Ectodermal cell (in vitro differentiated cells): ENCODE results near the gene DNASE1L1.

Experiments
- H3K27ac ChIP-seq: 2 replicates; pipeline ENCODE4 v1.7.0; 2013; ENCODE audit warnings: mild to moderate bottlenecking, low read depth, low read length; ENCODE audit not compliant: insufficient read depth, poor library complexity, severe bottlenecking
- H3K27me3 ChIP-seq: 2 replicates; pipeline ENCODE4 v1.7.0; 2013; ENCODE audit warnings: mild to moderate bottlenecking, low read length; ENCODE audit not compliant: insufficient read depth, control insufficient read depth, poor library complexity, severe bottlenecking
- H3K36me3 ChIP-seq: one replicate; pipeline ENCODE4 v1.7.0; 2013; ENCODE audit warnings: low read length; ENCODE audit not compliant: control insufficient read depth, insufficient read depth
- H3K4me1 ChIP-seq: one replicate; pipeline ENCODE4 v1.7.0; 2013; ENCODE audit warnings: low read length; ENCODE audit not compliant: control insufficient read depth, insufficient read depth
- H3K4me3 ChIP-seq: 2 replicates; pipeline ENCODE4 v1.7.0; 2013; ENCODE audit warnings: low read depth, low read length, control low read depth; ENCODE audit not compliant: insufficient read depth
- H3K9me3 ChIP-seq: 2 replicates; pipeline ENCODE4 v1.7.0; 2013; ENCODE audit warnings: mild to moderate bottlenecking, low read length, moderate library complexity; ENCODE audit not compliant: control insufficient read depth
- WGBS, 2 experiments: methylation state at CpG; one replicate each; pipeline ENCODE4 v1.1.7; 2013; ENCODE audit warnings: missing lambda C conversion rate in 2 of 2; 5-methylcytosine and 5-hydroxymethylcytosine counted together

Gene DNASE1L1

DNA sequence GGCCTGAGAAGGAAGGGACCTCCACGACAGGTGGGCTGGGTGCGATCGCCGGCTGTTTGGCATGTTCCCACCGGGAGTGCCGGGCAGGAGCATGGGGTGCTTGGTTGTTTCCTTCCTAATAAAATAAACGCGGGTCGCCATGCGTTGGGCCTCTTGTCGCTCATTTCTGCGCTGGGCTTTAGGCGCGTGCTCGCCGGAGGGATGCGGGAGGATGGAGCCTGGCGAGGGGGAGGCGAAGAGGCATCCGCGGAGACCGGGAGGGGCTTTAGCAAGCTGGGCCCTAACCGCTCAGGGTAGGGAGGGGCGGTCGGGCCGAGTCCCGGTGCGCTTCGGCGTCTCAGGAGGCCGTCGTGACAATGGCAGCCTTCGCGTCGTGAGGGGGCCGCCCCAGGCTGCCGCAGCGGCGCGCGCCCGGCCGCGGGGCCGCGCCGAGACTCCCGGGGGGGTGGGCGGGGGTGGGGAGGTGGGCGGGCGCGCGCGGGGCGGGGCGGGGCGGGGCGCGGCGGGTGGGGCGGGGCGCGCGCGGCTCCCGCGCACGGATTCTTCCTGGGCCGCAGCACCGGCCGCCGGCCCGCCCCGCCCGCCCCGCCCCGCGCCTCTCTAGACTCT, 27.4 kb upstream of the DNASE1L1 start:
- Histone ChIP-seq H3K36me3 (no peaks in the 10 kb centered on the region), H3K9me3 (no peaks in the 10 kb centered on the region), H3K27ac (no peak overlapping the region), H3K4me3 (peak overlapping the region; percentile 58), H3K27me3 (no peaks in the 10 kb centered on the region), H3K4me1 (peaks cover 4% of the 10 kb centered on the region)
- 3 to 4% methylated on average over 50 to 75 of the region's 78 CpGs for whole genome bisulfite sequencing, 2 experiments

- H3K4me3 ChIP-seq: no peak overlapping the region
- WGBS, 2 experiments: 96 to 97% methylated on average over 19 of the region's 19 CpGs
- peaks cover 4% of the 10 kb centered on the region for H3K4me1 ChIP-seq
- H3K27ac ChIP-seq: no peak overlapping the region
- no peaks in the 10 kb centered on the region for H3K27me3 ChIP-seq
- H3K36me3 ChIP-seq: no peaks in the 10 kb centered on the region
- H3K9me3 ChIP-seq: no peaks in the 10 kb centered on the region
Observed at GRCh38 chrX:154435171-154435733, 26.2 kb upstream of the DNASE1L1 start.

DNA sequence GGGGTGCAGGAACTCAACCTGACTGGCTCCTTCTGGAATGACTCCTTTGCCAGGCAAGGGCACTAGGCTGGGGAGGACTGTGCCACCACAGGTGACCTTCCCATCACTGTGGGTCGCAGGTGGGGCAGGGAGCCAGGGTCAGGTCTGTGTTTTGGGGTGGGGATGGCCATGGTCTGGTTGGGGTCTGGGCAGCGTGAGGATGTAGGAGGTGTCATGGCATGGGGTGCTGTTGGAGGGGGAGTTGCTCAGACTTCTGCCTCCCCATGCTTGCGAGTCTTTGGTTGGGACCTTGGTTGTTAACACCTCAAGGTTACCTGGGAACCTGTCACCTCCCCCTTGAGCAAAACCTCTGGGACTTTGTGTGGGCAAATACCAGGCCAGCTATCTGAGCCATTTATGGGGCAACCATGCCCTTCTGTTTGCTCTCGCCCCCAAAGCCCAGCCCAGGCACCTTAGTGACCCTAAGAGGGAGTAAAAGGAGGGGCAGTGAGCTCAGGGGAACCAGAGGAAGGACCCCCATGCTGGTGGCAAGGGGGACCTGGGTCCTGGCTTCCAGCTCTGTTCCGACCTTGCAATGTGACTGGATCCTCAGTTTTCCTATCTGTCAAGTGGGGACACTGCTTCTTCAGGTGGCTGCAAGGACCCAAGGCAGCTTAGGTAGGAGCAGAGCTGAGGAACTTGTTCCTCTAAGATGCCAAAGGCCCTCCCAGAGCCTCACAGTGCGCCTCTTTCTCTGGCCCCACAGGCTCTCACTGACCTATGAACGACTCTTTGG, 25.5 kb upstream of the DNASE1L1 start:
- H3K36me3 ChIP-seq: no peaks in the 10 kb centered on the region
- H3K27me3 ChIP-seq: no peaks in the 10 kb centered on the region
- H3K4me1 ChIP-seq: peaks cover 4% of the 10 kb centered on the region
- 94 to 98% methylated on average over 7 of the region's 7 CpGs for WGBS, 2 experiments
- H3K4me3 ChIP-seq: no peak overlapping the region
- no peaks in the 10 kb centered on the region for H3K9me3 ChIP-seq
- no peak overlapping the region for H3K27ac ChIP-seq

GRCh38 chrX:154433605-154434004, 24.6 kb upstream of the DNASE1L1 start:
- peaks cover 2% of the 10 kb centered on the region for H3K4me1 ChIP-seq
- H3K27me3 ChIP-seq: no peaks in the 10 kb centered on the region
- 92 to 96% methylated on average over 7 of the region's 7 CpGs for WGBS, 2 experiments
- no peaks in the 10 kb centered on the region for H3K9me3 ChIP-seq
- H3K27ac ChIP-seq: no peak overlapping the region
- H3K36me3 ChIP-seq: no peaks in the 10 kb centered on the region
- no peak overlapping the region for H3K4me3 ChIP-seq

GRCh38 chrX:154432210-154432609, 23.2 kb upstream of the DNASE1L1 start:
- Histone ChIP-seq H3K4me3 (no peak overlapping the region), H3K9me3 (no peaks in the 10 kb centered on the region), H3K27ac (no peak overlapping the region), H3K27me3 (no peaks in the 10 kb centered on the region), H3K4me1 (no peaks in the 10 kb centered on the region), H3K36me3 (no peaks in the 10 kb centered on the region)
- WGBS, 2 experiments: 94 to 95% methylated on average over 8 of the region's 8 CpGs

- H3K27me3 ChIP-seq: no peaks in the 10 kb centered on the region
- H3K4me1 ChIP-seq: no peaks in the 10 kb centered on the region
- H3K4me3 ChIP-seq: no peak overlapping the region
- H3K9me3 ChIP-seq: no peaks in the 10 kb centered on the region
- no peak overlapping the region for H3K27ac ChIP-seq
- WGBS, 2 experiments: 77 to 91% methylated on average over 4 to 5 of the region's 5 CpGs
- H3K36me3 ChIP-seq: no peaks in the 10 kb centered on the region
Observed at GRCh38 chrX:154431341-154431740, 22.3 kb upstream of the DNASE1L1 start.

DNA sequence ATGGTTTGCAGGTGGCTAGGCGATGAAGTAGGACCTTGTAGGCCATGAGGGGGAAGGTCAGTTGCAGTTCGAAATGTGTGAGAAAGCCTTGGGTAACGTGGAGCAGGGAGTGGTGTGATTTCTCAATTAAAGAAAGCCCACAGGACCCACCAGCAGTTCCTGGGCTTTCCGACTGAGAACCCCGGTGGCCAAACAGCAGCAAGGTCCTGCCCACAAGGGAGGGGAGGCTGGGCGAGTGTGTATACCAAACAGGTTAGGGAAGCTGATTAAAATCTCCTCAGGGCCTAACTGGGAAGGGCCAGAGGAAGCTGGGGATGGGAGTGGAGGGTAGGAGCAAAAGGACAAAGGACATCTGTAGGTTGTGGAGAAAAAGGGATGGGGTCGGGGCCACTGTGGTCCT, 21.9 kb upstream of the DNASE1L1 start:
- H3K4me3 ChIP-seq: no peak overlapping the region
- no peaks in the 10 kb centered on the region for H3K27me3 ChIP-seq
- H3K4me1 ChIP-seq: no peaks in the 10 kb centered on the region
- H3K36me3 ChIP-seq: no peaks in the 10 kb centered on the region
- no peak overlapping the region for H3K27ac ChIP-seq
- 85 to 87% methylated on average over 7 of the region's 7 CpGs for WGBS, 2 experiments
- H3K9me3 ChIP-seq: no peaks in the 10 kb centered on the region

GRCh38 chrX:154430479-154430878, 21.4 kb upstream of the DNASE1L1 start:
- Histone ChIP-seq H3K27ac (no peak overlapping the region), H3K4me3 (no peak overlapping the region), H3K9me3 (no peaks in the 10 kb centered on the region), H3K27me3 (no peaks in the 10 kb centered on the region), H3K36me3 (no peaks in the 10 kb centered on the region), H3K4me1 (no peaks in the 10 kb centered on the region)
- WGBS, 2 experiments: 87 to 90% methylated on average over 6 of the region's 6 CpGs

DNA sequence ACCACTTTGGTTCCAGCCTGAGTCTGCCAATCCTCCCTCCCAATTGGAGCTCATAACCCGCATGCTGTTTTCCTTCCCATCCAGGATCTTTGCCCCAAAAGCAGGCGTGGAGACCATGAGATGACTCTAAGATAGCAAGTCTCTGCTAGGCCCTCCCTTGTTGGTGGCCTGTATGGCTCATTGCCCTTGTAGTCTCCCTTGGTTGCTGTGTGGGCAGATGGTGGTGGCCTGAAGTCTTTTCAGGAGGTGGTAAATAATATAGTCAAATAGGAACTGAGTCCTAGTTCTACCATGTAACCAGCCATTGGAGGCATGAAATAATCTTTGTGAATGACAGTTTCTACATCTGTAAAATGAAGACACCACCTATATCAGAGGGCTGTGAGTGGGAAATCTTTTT, 20.7 kb upstream of the DNASE1L1 start:
- Histone ChIP-seq H3K27me3 (no peaks in the 10 kb centered on the region), H3K27ac (no peak overlapping the region), H3K36me3 (no peaks in the 10 kb centered on the region), H3K4me1 (no peaks in the 10 kb centered on the region), H3K4me3 (no peak overlapping the region), H3K9me3 (no peaks in the 10 kb centered on the region)
- WGBS, 2 experiments: 90 to 92% methylated on average over 2 of the region's 2 CpGs
